IMR-90 (cell line): Measurements from ENCODE around the gene SGK1.
A peak's percentile ranks its signal among the peaks of the same experiment; 100 is the strongest.

Experiments
- BHLHE40 ChIP-seq: fragments of 150-350 bp; IDR thresholded peaks from 2 replicates; pipeline ENCODE4 v1.6.1; 2016; ENCODE audit warnings: mild to moderate bottlenecking, low read depth, low read length
- CEBPB ChIP-seq: IDR thresholded peaks from 2 replicates; pipeline ENCODE4 v1.6.1; 2012; ENCODE audit warnings: low read depth, low read length, improper control_type of control experiment
- CHD1 ChIP-seq: IDR thresholded peaks from 2 replicates; pipeline ENCODE4 v1.6.1; 2012; ENCODE audit warnings: low read depth, low read length, improper control_type of control experiment
- CTCF ChIP-seq: conservative IDR thresholded peaks from 2 replicates; pipeline ENCODE4 v1.5.1; 2012; ENCODE audit warnings: mild to moderate bottlenecking, low read depth, low read length, improper control_type of control experiment
- FOS ChIP-seq: fragments of 150-350 bp; IDR thresholded peaks from 2 replicates; pipeline ENCODE4 v1.6.1; 2016; ENCODE audit warnings: low read depth, low read length
- MAFK ChIP-seq: IDR thresholded peaks from 2 replicates; pipeline ENCODE4 v1.6.1; 2012; ENCODE audit warnings: low read depth, low read length, improper control_type of control experiment
- MAZ ChIP-seq: IDR thresholded peaks from 2 replicates; pipeline ENCODE4 v1.6.1; 2012; ENCODE audit warnings: low read depth, mild to moderate bottlenecking, low read length, improper control_type of control experiment, moderate library complexity, borderline replicate concordance
- MXI1 ChIP-seq: IDR thresholded peaks from 2 replicates; pipeline ENCODE4 v1.6.1; 2012; ENCODE audit warnings: low read depth, mild to moderate bottlenecking, low read length, moderate library complexity, borderline replicate concordance
- POLR2A ChIP-seq: IDR thresholded peaks from 2 replicates; pipeline ENCODE4 v1.6.1; 2012; ENCODE audit warnings: mild to moderate bottlenecking, low read depth, low read length
- RAD21 ChIP-seq: IDR thresholded peaks from 2 replicates; pipeline ENCODE4 v1.6.1; 2012; ENCODE audit warnings: low read length, improper control_type of control experiment
- RCOR1 ChIP-seq: IDR thresholded peaks from 2 replicates; pipeline ENCODE4 v1.6.1; 2012; ENCODE audit warnings: mild to moderate bottlenecking, low read length, improper control_type of control experiment; ENCODE audit not compliant: insufficient replicate concordance
- RFX5 ChIP-seq: IDR thresholded peaks from 2 replicates; pipeline ENCODE4 v1.8.0; 2012; ENCODE audit warnings: low read depth, mild to moderate bottlenecking, low read length, moderate library complexity
- SMC3 ChIP-seq: fragments of 150-350 bp; IDR thresholded peaks from 2 replicates; pipeline ENCODE4 v1.6.1; 2016; ENCODE audit warnings: low read depth, mild to moderate bottlenecking, antibody characterized with exemption, low read length, moderate library complexity
- USF2 ChIP-seq: fragments of 150-350 bp; IDR thresholded peaks from 2 replicates; pipeline ENCODE4 v1.6.1; 2017; ENCODE audit warnings: mild to moderate bottlenecking, antibody characterized with exemption, low read length, low read depth

GRCh38 chr6:134168590-134169208, 149.2 kb downstream of the SGK1 start:
- TF ChIP-seq MAFK (no peak), CTCF (no peak), RCOR1 (no peak), POLR2A (peak; percentile 89), CEBPB (no peak), USF2 (no peak), SMC3 (no peak), CHD1 (no peak), RAD21 (no peak), BHLHE40 (no peak), MAZ (no peak), MXI1 (no peak), RFX5 (no peak), FOS (no peak)
